Adrenal gland (tissue), 12 donors: Measurements from ENCODE around the gene C18orf63. TPM values are rescaled to one million over a fixed set of nuclear protein-coding genes. Genes with fewer than 3 reads are reported as not detected.

ENCODE experiments used
- DNase-seq, 7 donors: peaks; one replicate each; pipeline ENCODE4 v3.0.0-alpha.2; 2019 to 2020
- H3K27ac ChIP-seq, 5 donors: fragments of 200-600 bp; sonication (generic) in 4 of 5; 1 replicate in 3 of 5; 2 replicates in 2 of 5; pipeline versions ENCODE4 v1.5.1 to v1.8.0; 2016 to 2020; ENCODE audit warnings: mild to moderate bottlenecking in 1 of 5
- H3K27me3 ChIP-seq: fragments of 200-600 bp; 2 replicates; pipeline ENCODE4 v1.8.0; 2021
- H3K36me3 ChIP-seq, 2 donors: fragments of 200-600 bp; replicated peaks in 1 of 2; 1 replicate in 1 of 2; 2 replicates in 1 of 2; pipeline versions ENCODE4 v1.5.1 to v1.8.0; 2018 to 2022
- H3K4me1 ChIP-seq, 2 donors: fragments of 200-600 bp; replicated peaks in 1 of 2; 1 replicate in 1 of 2; 2 replicates in 1 of 2; pipeline versions ENCODE4 v1.5.1 to v1.8.0; 2018 to 2021
- H3K4me3 ChIP-seq, 4 donors: fragments of 200-600 bp; sonication (generic) in 3 of 4; one replicate each; pipeline ENCODE4 v1.5.1; 2016 to 2018
- H3K9me3 ChIP-seq, 3 donors: fragments of 200-600 bp; sonication (generic) in 1 of 3; replicated peaks in 1 of 3; 1 replicate in 2 of 3; 2 replicates in 1 of 3; pipeline versions ENCODE4 v1.5.1 to v1.8.0; 2016 to 2021
- CTCF ChIP-seq, 6 experiments: fragments of 450-650 bp in 4 of 6; fragments of 200-600 bp in 2 of 6; sonication (generic) in 1 of 6; IDR thresholded peaks; 1 replicate in 5 of 6; 2 replicates in 1 of 6; pipeline versions ENCODE4 v1.5.1 to v1.8.0; 2016 to 2021; ENCODE audit warnings: antibody characterized with exemption in 6 of 6, mild to moderate bottlenecking in 2 of 6, moderate library complexity in 1 of 6
- POLR2A ChIP-seq, 2 donors: fragments of 450-650 bp; IDR thresholded peaks; one replicate each; pipeline ENCODE4 v1.6.1; 2017; ENCODE audit warnings: antibody characterized with exemption in 2 of 2, mild to moderate bottlenecking in 2 of 2, moderate library complexity in 1 of 2
- WGBS, 4 donors: extraction: QIAGEN DNeasy Blood & Tissue Kit in 2 of 4; methylation state at CpG; one replicate each; pipeline versions ENCODE4 v1.1.5 to v1.1.7; 2013 to 2017; 5-methylcytosine and 5-hydroxymethylcytosine counted together
- intact Hi-C, 2 donors: fragments of 100-400 bp; cut with DNase I; formaldehyde crosslinking; loops; one replicate each; pipeline versions ENCODE4 v1.14.1 to v1.15.0; 2022 to 2023
- polyA plus RNA-seq, 3 donors: library from polyadenylated mRNA; stranded (reverse); fragments of 200-250 nt in 2 of 3; fragments of 350-450 nt in 1 of 3; fragmentation: Illumina TruSeq in 1 of 3; extraction: RNeasy Lipid Tissue Mini Kit (QIAGEN cat#74804) in 1 of 3; gene quantifications; one replicate each; pipeline ENCODE4 v1.2.3, GENCODE V29; 2013 to 2014
- total RNA-seq, 9 donors: library from RNA; depleted of rRNA in 4 of 9; stranded (reverse); fragments of >200 nt in 4 of 9; fragments of 120-200 nt in 1 of 9; fragmentation: NEBNext Ultra II Directional in 1 of 9; extraction: Animal tissue kit (Norgen Biotek cat#: 25700) in 1 of 9; gene quantifications; one replicate each; pipeline versions ENCODE4 v1.1.0 to v1.2.4, GENCODE V29; 2013 to 2023
- donor health status: healthy with polysubstance abuse.
- donor health status: Bipolar disorder and iron deficiency.
- donor health status: DM: yes; HTN: yes; CAD: no.
- donor health status: DM: no; HTN: no; CAD: no.
- donor health status: DM: no; HTN: no; CAD: no.
- donor health status: DM: yes; HTN: yes; CAD: no.

The C18orf63 gene
- total and polyA plus RNA-seq, 12 donors, result under 0.01 TPM; not detected in 11

- intact Hi-C loops, result no loop called here
- TF ChIP-seq POLR2A (IDR thresholded peaks at IDR 0.05) (no peak), CTCF (IDR thresholded peaks at IDR 0.05) (no peak)
Measured at GRCh38 chr18:74271635-74272034, 44.0 kb upstream of the C18orf63 start.

GRCh38 chr18:74273394-74273793 lies 42.2 kb upstream of the C18orf63 start:
- no peak for DNase-seq

More at GRCh38 chr18:74271635-74272034, 44.0 kb upstream of the C18orf63 start:
- Histone ChIP-seq H3K27ac (no peak overlapping the region), H3K9me3 (no peaks in the 10 kb centered on the region), H3K4me1 (peaks cover 0 to 6% of the 10 kb centered on the region in 2 donors), H3K27me3 (no peaks in the 10 kb centered on the region), H3K36me3 (no peaks in the 10 kb centered on the region), H3K4me3 (no peak overlapping the region)
- DNase-seq, result no peak
- WGBS, 4 donors, result 81 to 88% (median 84%) methylated on average over 3 of the region's 3 CpGs

GRCh38 chr18:74274700-74275099 lies 40.9 kb upstream of the C18orf63 start:
- DNase-seq, result no peak
- H3K4me3 ChIP-seq, result no peak overlapping the region
- H3K27me3 ChIP-seq, result no peaks in the 10 kb centered on the region
- no peak overlapping the region for H3K27ac ChIP-seq
- peaks cover 0 to 12% of the 10 kb centered on the region in 2 donors for H3K4me1 ChIP-seq
- H3K36me3 ChIP-seq, result no peaks in the 10 kb centered on the region
- 56 to 75% (median 71%) methylated on average over 4 of the region's 4 CpGs for WGBS, 4 donors
- intact Hi-C loops, result no loop called here
- no peaks in the 10 kb centered on the region for H3K9me3 ChIP-seq
- no peak for TF ChIP-seq POLR2A (IDR thresholded peaks at IDR 0.05)
- TF ChIP-seq CTCF (IDR thresholded peaks at IDR 0.05), result no peak

More at GRCh38 chr18:74273394-74273793, 42.2 kb upstream of the C18orf63 start:
- H3K4me1 ChIP-seq, result peaks cover 0 to 12% of the 10 kb centered on the region in 2 donors
- no peaks in the 10 kb centered on the region for H3K9me3 ChIP-seq
- H3K27me3 ChIP-seq, result no peaks in the 10 kb centered on the region
- 80 to 93% (median 91%) methylated on average over 3 of the region's 3 CpGs for WGBS, 4 donors
- H3K4me3 ChIP-seq, result no peak overlapping the region
- H3K36me3 ChIP-seq, result no peaks in the 10 kb centered on the region
- no peak overlapping the region for H3K27ac ChIP-seq
- intact Hi-C loops, result no loop called here
- TF ChIP-seq POLR2A (IDR thresholded peaks at IDR 0.05) (no peak), CTCF (IDR thresholded peaks at IDR 0.05) (no peak)

GRCh38 chr18:74275736-74276135 lies 39.9 kb upstream of the C18orf63 start:
- no peaks in the 10 kb centered on the region for H3K9me3 ChIP-seq
- intact Hi-C loops, result no loop called here
- no peak for DNase-seq
- TF ChIP-seq CTCF (IDR thresholded peaks at IDR 0.05) (no peak), POLR2A (IDR thresholded peaks at IDR 0.05) (no peak)
- 85 to 93% (median 87%) methylated on average over 11 of the region's 11 CpGs for WGBS, 4 donors
- H3K4me3 ChIP-seq, result no peak overlapping the region
- H3K4me1 ChIP-seq, result peaks cover 0 to 12% of the 10 kb centered on the region in 2 donors
- no peaks in the 10 kb centered on the region for H3K36me3 ChIP-seq
- no peak overlapping the region for H3K27ac ChIP-seq
- no peaks in the 10 kb centered on the region for H3K27me3 ChIP-seq
